HCT116 (cell line): ENCODE results near the gene SLC12A7. TPM values are rescaled to one million over a fixed set of nuclear protein-coding genes. Genes with fewer than 3 reads are reported as not detected.

Experiments
- ATAC-seq: fragments of 200-7000 bp; cut with Tn5 transposase; 2 replicates; pipeline ENCODE4 v1.9.1; 2020; ENCODE audit warnings: mild to moderate bottlenecking, moderate library complexity
- BruUV-seq: library from RNA; stranded (reverse); fragments of 400-500 nt; replicated peaks from 2 replicates; lab custom pipeline; 2021; lab: Mats Ljungman, UMichigan
- CTCF ChIA-PET: fragments of 300-600 bp; sonication (Branson Sonifier 250); formaldehyde crosslinking; loops from one replicate; lab custom pipeline; 2021; ENCODE audit warnings: antibody characterized with exemption; lab: Charles Lee
- POLR2A ChIA-PET: fragments of 300-600, 350-600 bp; sonication (Branson Sonifier 250); formaldehyde crosslinking; loops from one replicate; lab custom pipeline; 2021; ENCODE audit warnings: antibody characterized with exemption; lab: Charles Lee
- RAD21 ChIA-PET, 2 experiments: fragments of 300-600 bp; sonication (Branson Sonifier 250); formaldehyde crosslinking; loops; one replicate each; lab custom pipeline; 2023; ENCODE audit warnings: low total read pairs in 2 of 2; ENCODE audit not compliant: uncharacterized antibody in 2 of 2, unreplicated experiment in 2 of 2, low non-redundant PET in 1 of 2; lab: Charles Lee
- DNase-seq: peaks from one replicate; pipeline ENCODE4 v3.0.0-alpha.2; 2010; ENCODE audit warnings: low read depth, low spot score
- H2AFZ ChIP-seq: fragments of 200-600 bp; shearing (Covaris generic), sonication (generic); 2 replicates; pipeline ENCODE4 v1.6.1; 2017; ENCODE audit warnings: low read depth, mixed run types, mixed read lengths, antibody characterized with exemption, low read length; ENCODE audit not compliant: poor library complexity, severe bottlenecking
- H3K27ac ChIP-seq: 2 replicates; pipeline ENCODE4 v1.5.1; 2012; ENCODE audit warnings: low read depth, low read length
- H3K27me3 ChIP-seq: fragments of 200-600 bp; sonication (generic); 2 replicates; pipeline ENCODE4 v1.6.1; 2016; ENCODE audit warnings: mixed run types, low read length, mixed read lengths; ENCODE audit not compliant: insufficient read depth
- H3K36me3 ChIP-seq, 2 experiments: fragments of 200-500 bp in 1 of 2; fragments of 200-600 bp in 1 of 2; sonication (Bioruptor generic) in 1 of 2; sonication (generic) in 1 of 2; 2 replicates each; pipeline versions ENCODE4 v1.5.1 to v1.6.1; 2014 to 2016; ENCODE audit warnings: low read length in 2 of 2, inconsistent platforms in 1 of 2, mixed read lengths in 1 of 2, mixed run types in 1 of 2; ENCODE audit not compliant: insufficient read depth in 2 of 2, control insufficient read depth in 1 of 2
- H3K4me1 ChIP-seq, 2 experiments: fragments of 200-600 bp in 1 of 2; sonication (generic) in 1 of 2; 2 replicates each; pipeline versions ENCODE4 v1.5.1 to v1.6.1; 2012 to 2017; ENCODE audit warnings: low read length in 2 of 2, inconsistent platforms in 1 of 2, mild to moderate bottlenecking in 1 of 2, mixed read lengths in 1 of 2, mixed run types in 1 of 2, moderate library complexity in 1 of 2; ENCODE audit not compliant: insufficient read depth in 2 of 2, control insufficient read depth in 1 of 2
- H3K4me2 ChIP-seq: fragments of 200-600 bp; sonication (generic); 2 replicates; pipeline ENCODE4 v1.6.1; 2017; ENCODE audit warnings: mixed run types, low read length, mixed read lengths
- H3K4me3 ChIP-seq, 2 experiments: fragments of 200-600 bp in 1 of 2; sonication (generic) in 1 of 2; replicated peaks in 1 of 2; 2 replicates each; pipeline ENCODE4 v1.5.1; 2011 to 2016; ENCODE audit warnings: low read length in 2 of 2, control low read depth in 1 of 2, low read depth in 1 of 2, mild to moderate bottlenecking in 1 of 2, mixed read lengths in 1 of 2, mixed run types in 1 of 2
- H3K79me2 ChIP-seq: fragments of 200-600 bp; sonication (generic); 2 replicates; pipeline ENCODE4 v1.6.1; 2017; ENCODE audit warnings: mild to moderate bottlenecking, mixed run types, low read length, moderate library complexity, mixed read lengths; ENCODE audit not compliant: insufficient read depth
- H3K9ac ChIP-seq: fragments of 200-600 bp; sonication (generic); 2 replicates; pipeline ENCODE4 v1.6.1; 2016; ENCODE audit warnings: low read length, mixed read lengths
- H3K9me2 ChIP-seq: fragments of 200-600 bp; sonication (generic), shearing (Covaris generic); 2 replicates; pipeline ENCODE4 v1.6.1; 2017; ENCODE audit warnings: mixed run types, mild to moderate bottlenecking, moderate library complexity; ENCODE audit not compliant: insufficient read depth
- H3K9me3 ChIP-seq, 2 experiments: fragments of 200-500 bp in 1 of 2; fragments of 200-600 bp in 1 of 2; sonication (Bioruptor generic) in 1 of 2; sonication (generic) in 1 of 2; 2 replicates each; pipeline ENCODE4 v1.6.1; 2014 to 2017; ENCODE audit warnings: low read length in 2 of 2, mixed read lengths in 2 of 2, inconsistent platforms in 1 of 2, low read depth in 1 of 2, mild to moderate bottlenecking in 1 of 2, mixed run types in 1 of 2, moderate library complexity in 1 of 2; ENCODE audit not compliant: control insufficient read depth in 1 of 2, insufficient read depth in 1 of 2
- H4K20me1 ChIP-seq: fragments of 200-600 bp; sonication (generic), shearing (Covaris generic); 2 replicates; pipeline ENCODE4 v1.6.1; 2017; ENCODE audit warnings: mixed run types, mild to moderate bottlenecking, moderate library complexity; ENCODE audit not compliant: insufficient read depth
- CEBPB ChIP-seq: IDR thresholded peaks from 2 replicates; pipeline ENCODE4 v1.6.1; 2012; ENCODE audit warnings: low read depth
- EGR1 ChIP-seq: IDR thresholded peaks from 2 replicates; pipeline ENCODE4 v1.6.1; 2012; ENCODE audit warnings: low read depth
- ELF1 ChIP-seq: IDR thresholded peaks from 2 replicates; pipeline ENCODE4 v1.6.1; 2012; ENCODE audit warnings: low read depth, borderline replicate concordance
- EZH2 ChIP-seq: fragments of 200-600 bp; sonication (generic); IDR thresholded peaks from 2 replicates; pipeline ENCODE4 v1.6.1; 2017; ENCODE audit warnings: antibody characterized with exemption, mixed run types
- EZH2phosphoT487 ChIP-seq: fragments of 200-600 bp; IDR thresholded peaks from 2 replicates; pipeline ENCODE4 v1.6.1; 2018; ENCODE audit warnings: antibody characterized with exemption, borderline replicate concordance
- FOSL1 ChIP-seq: IDR thresholded peaks from 2 replicates; pipeline ENCODE4 v1.6.1; 2012; ENCODE audit warnings: low read depth
- JUND ChIP-seq: IDR thresholded peaks from 2 replicates; pipeline ENCODE4 v1.6.1; 2012
- POLR2A ChIP-seq: IDR thresholded peaks from 2 replicates; pipeline ENCODE4 v1.7.0; 2011; ENCODE audit warnings: borderline replicate concordance; ENCODE audit not compliant: insufficient read depth, insufficient read length; ENCODE audit errors: extremely low read depth
- POLR2AphosphoS5 ChIP-seq: IDR thresholded peaks from 2 replicates; pipeline ENCODE4 v1.6.1; 2011; ENCODE audit warnings: mild to moderate bottlenecking, low read depth, low read length, moderate library complexity
- RAD21 ChIP-seq: IDR thresholded peaks from 2 replicates; pipeline ENCODE4 v1.6.1; 2012; ENCODE audit warnings: low read depth, mild to moderate bottlenecking
- SIN3A ChIP-seq: IDR thresholded peaks from 2 replicates; pipeline ENCODE4 v1.6.1; 2012; ENCODE audit warnings: low read depth
- SP1 ChIP-seq: IDR thresholded peaks from 2 replicates; pipeline ENCODE4 v1.6.1; 2012; ENCODE audit warnings: low read depth
- YY1 ChIP-seq: IDR thresholded peaks from 2 replicates; pipeline ENCODE4 v1.6.1; 2011; ENCODE audit warnings: low read length, low read depth, moderate library complexity, mild to moderate bottlenecking; ENCODE audit not compliant: insufficient replicate concordance; ENCODE audit errors: extremely low read depth
- ZFX ChIP-seq: fragments of 450-650 bp; IDR thresholded peaks from 2 replicates; pipeline ENCODE4 v1.6.1; 2017
- ZNF274 ChIP-seq: fragments of 200-500 bp; sonication (Bioruptor generic); IDR thresholded peaks from 2 replicates; pipeline ENCODE4 v1.6.1; 2014; ENCODE audit warnings: mild to moderate bottlenecking, low read depth, low read length, inconsistent platforms
- intact Hi-C: fragments of 100-400 bp; cut with micrococcal nuclease; formaldehyde crosslinking; loops from 2 replicates; pipeline ENCODE4 v1.10.0; 2022
- total RNA-seq: library from RNA; stranded (reverse); gene quantifications from one replicate; pipeline ENCODE4 v1.2.1, GENCODE V29; 2021; ENCODE audit not compliant: unreplicated experiment
- TF ChIP-seq, protein P1 (sequence below): IDR thresholded peaks from 2 replicates; pipeline ENCODE4 v1.6.1; 2012
- TF ChIP-seq, protein P2 (sequence below): IDR thresholded peaks from 2 replicates; pipeline ENCODE4 v1.6.1; 2012
- TF ChIP-seq, protein P3 (sequence below): IDR thresholded peaks from 2 replicates; pipeline ENCODE4 v1.6.1; 2012; ENCODE audit warnings: low read depth
- TF ChIP-seq, protein P4 (sequence below): IDR thresholded peaks from 2 replicates; pipeline ENCODE4 v1.6.1; 2011; ENCODE audit warnings: mild to moderate bottlenecking, low read length, moderate library complexity; ENCODE audit not compliant: insufficient replicate concordance; ENCODE audit errors: extremely low read depth
- TF ChIP-seq, protein P5 (sequence below), 3 experiments: fragments of 200-600 bp in 1 of 3; sonication (generic) in 1 of 3; IDR thresholded peaks in 2 of 3; conservative IDR thresholded peaks in 1 of 3; 2 replicates each; pipeline ENCODE4 v1.5.1; 2012 to 2017; ENCODE audit warnings: low read depth in 2 of 3, low read length in 2 of 3, antibody characterized with exemption in 1 of 3, borderline replicate concordance in 1 of 3, control low read depth in 1 of 3, mild to moderate bottlenecking in 1 of 3, mixed read lengths in 1 of 3, mixed run types in 1 of 3, moderate library complexity in 1 of 3; ENCODE audit not compliant: insufficient read depth in 1 of 3

The SLC12A7 gene
- total RNA-seq, 1 experiment from 2014 or later: 29.6 TPM

DNA sequence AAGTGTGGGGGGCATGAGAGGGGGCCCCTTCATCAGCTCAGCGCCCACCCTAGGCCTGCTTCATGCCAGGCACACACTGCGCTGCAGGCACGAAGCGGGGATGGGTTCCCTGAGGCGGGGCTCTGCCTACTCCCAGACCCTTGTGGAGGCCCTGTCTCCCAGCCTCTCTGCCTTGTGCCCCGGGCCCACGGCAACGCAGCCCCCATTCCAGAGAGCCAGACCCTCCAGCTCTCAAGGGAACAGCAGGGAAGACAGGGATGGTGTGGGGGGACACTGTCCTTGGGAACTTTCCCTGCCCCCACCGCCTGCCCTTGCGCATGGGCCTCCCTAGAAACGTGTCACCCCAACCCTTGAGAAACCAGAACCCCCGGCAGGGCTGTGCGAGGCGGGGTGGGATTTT, 10.0 kb upstream of the SLC12A7 start:
- no TSS peak for BruUV-seq
- POLR2A ChIA-PET: no interaction called here
- Histone ChIP-seq H3K4me2 (no peak overlapping the region), H3K36me3 (no peaks in the 10 kb centered on the region), H3K79me2 (no peaks in the 10 kb centered on the region), H3K27ac (no peak overlapping the region), H3K9me2 (no peaks in the 10 kb centered on the region), H3K4me3 (no peak overlapping the region), H3K9me3 (no peaks in the 10 kb centered on the region)
- TF ChIP-seq EZH2phosphoT487 (no peak), SIN3A (no peak), FOSL1 (no peak), RAD21 (no peak), JUND (no peak), ZNF274 (no peak), POLR2AphosphoS5 (no peak), POLR2A (no peak), EGR1 (no peak), CEBPB (no peak), ZFX (no peak), SP1 (no peak), YY1 (no peak), EZH2 (no peak), ELF1 (no peak)
- TF ChIP-seq, protein P1, sequence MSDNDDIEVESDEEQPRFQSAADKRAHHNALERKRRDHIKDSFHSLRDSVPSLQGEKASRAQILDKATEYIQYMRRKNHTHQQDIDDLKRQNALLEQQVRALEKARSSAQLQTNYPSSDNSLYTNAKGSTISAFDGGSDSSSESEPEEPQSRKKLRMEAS: no peak
- TF ChIP-seq, protein P2, sequence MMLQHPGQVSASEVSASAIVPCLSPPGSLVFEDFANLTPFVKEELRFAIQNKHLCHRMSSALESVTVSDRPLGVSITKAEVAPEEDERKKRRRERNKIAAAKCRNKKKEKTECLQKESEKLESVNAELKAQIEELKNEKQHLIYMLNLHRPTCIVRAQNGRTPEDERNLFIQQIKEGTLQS: no peak
- TF ChIP-seq, protein P3, sequence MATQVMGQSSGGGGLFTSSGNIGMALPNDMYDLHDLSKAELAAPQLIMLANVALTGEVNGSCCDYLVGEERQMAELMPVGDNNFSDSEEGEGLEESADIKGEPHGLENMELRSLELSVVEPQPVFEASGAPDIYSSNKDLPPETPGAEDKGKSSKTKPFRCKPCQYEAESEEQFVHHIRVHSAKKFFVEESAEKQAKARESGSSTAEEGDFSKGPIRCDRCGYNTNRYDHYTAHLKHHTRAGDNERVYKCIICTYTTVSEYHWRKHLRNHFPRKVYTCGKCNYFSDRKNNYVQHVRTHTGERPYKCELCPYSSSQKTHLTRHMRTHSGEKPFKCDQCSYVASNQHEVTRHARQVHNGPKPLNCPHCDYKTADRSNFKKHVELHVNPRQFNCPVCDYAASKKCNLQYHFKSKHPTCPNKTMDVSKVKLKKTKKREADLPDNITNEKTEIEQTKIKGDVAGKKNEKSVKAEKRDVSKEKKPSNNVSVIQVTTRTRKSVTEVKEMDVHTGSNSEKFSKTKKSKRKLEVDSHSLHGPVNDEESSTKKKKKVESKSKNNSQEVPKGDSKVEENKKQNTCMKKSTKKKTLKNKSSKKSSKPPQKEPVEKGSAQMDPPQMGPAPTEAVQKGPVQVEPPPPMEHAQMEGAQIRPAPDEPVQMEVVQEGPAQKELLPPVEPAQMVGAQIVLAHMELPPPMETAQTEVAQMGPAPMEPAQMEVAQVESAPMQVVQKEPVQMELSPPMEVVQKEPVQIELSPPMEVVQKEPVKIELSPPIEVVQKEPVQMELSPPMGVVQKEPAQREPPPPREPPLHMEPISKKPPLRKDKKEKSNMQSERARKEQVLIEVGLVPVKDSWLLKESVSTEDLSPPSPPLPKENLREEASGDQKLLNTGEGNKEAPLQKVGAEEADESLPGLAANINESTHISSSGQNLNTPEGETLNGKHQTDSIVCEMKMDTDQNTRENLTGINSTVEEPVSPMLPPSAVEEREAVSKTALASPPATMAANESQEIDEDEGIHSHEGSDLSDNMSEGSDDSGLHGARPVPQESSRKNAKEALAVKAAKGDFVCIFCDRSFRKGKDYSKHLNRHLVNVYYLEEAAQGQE: no peak
- TF ChIP-seq, protein P4, sequence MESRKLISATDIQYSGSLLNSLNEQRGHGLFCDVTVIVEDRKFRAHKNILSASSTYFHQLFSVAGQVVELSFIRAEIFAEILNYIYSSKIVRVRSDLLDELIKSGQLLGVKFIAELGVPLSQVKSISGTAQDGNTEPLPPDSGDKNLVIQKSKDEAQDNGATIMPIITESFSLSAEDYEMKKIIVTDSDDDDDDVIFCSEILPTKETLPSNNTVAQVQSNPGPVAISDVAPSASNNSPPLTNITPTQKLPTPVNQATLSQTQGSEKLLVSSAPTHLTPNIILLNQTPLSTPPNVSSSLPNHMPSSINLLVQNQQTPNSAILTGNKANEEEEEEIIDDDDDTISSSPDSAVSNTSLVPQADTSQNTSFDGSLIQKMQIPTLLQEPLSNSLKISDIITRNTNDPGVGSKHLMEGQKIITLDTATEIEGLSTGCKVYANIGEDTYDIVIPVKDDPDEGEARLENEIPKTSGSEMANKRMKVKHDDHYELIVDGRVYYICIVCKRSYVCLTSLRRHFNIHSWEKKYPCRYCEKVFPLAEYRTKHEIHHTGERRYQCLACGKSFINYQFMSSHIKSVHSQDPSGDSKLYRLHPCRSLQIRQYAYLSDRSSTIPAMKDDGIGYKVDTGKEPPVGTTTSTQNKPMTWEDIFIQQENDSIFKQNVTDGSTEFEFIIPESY: no peak
- TF ChIP-seq, protein P5, sequence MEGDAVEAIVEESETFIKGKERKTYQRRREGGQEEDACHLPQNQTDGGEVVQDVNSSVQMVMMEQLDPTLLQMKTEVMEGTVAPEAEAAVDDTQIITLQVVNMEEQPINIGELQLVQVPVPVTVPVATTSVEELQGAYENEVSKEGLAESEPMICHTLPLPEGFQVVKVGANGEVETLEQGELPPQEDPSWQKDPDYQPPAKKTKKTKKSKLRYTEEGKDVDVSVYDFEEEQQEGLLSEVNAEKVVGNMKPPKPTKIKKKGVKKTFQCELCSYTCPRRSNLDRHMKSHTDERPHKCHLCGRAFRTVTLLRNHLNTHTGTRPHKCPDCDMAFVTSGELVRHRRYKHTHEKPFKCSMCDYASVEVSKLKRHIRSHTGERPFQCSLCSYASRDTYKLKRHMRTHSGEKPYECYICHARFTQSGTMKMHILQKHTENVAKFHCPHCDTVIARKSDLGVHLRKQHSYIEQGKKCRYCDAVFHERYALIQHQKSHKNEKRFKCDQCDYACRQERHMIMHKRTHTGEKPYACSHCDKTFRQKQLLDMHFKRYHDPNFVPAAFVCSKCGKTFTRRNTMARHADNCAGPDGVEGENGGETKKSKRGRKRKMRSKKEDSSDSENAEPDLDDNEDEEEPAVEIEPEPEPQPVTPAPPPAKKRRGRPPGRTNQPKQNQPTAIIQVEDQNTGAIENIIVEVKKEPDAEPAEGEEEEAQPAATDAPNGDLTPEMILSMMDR (IDR thresholded peaks at IDR 0.05 in 2 of 3, conservative IDR thresholded peaks at IDR 0.05 in 1 of 3; ENCODE audit: borderline replicate concordance in 1 of 3, insufficient read depth in 1 of 3, low read depth in 2 of 3, low read length in 2 of 3): no peak
- TF ChIP-seq, all 23 proteins: peak for 0
- intact Hi-C loops: no loop called here
- Histone ChIP-seq H3K9ac (no peak overlapping the region), H3K4me1 (peaks cover 2 to 9% of the 10 kb centered on the region in 2 experiments; a peak in 2 of 4 replicates), H2AFZ (no peak overlapping the region), H3K27me3 (no peaks in the 10 kb centered on the region), H4K20me1 (no peaks in the 10 kb centered on the region)
- DNase-seq (no peak), ATAC-seq (no peak)
- RAD21 ChIA-PET: no interaction called here
- CTCF ChIA-PET: no interaction called here
